Measurements from ENCODE around the gene CEBPA. TPM values are rescaled to one million over a fixed set of nuclear protein-coding genes. Genes with fewer than 3 reads are reported as not detected.
"Not testable (repeated sequence)": the region's sequence is repeated elsewhere in the genome, so short reads cannot be mapped to it uniquely, and the experiment has no call there.

CEBPA gene
- total and polyA plus RNA-seq, 9 donors = 0.92 to 6.1 (median 3.7) TPM

DNA sequence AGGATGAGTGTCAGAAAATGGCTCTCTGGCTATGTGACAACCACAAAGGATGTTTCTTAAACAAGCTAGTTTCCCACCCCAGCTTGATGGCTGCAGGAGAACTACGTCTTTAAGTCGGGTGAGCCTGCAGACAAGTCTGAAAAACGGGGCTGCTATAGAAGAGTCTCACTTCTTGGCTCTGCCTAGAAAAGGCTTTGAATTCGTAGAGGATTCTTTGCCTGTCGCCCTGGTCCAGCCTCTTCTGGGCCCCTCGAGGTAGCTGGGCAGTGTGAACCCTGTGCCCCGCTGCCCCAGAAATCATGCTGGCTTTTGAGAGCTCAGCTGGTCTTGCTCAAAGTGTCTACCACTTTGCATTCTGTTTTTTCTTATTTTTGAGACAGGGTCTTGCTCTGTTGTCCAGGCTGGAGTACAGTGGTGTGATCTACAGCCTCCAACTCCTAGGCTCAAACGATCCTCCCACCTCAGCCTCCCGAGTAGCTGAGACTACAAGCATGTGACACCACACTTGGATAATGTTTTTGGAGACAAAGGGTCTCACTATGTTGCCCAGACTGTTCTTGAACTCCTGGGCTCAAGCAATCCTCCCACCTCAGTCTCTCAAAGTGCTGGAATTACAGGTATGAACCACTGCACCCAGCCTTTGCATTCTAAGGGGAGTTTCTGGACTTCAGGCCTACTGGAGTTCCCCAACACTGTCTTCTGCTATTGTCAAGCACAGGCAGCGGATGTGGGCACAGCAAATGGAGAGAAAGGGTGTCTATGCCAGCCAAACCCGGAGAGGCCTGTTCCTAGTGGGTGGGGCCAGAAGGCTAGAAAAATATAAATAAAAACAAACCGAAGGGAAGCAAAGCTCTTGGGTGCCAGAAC lies 6.5 kb downstream of the CEBPA start:
- TF ChIP-seq, protein P1, sequence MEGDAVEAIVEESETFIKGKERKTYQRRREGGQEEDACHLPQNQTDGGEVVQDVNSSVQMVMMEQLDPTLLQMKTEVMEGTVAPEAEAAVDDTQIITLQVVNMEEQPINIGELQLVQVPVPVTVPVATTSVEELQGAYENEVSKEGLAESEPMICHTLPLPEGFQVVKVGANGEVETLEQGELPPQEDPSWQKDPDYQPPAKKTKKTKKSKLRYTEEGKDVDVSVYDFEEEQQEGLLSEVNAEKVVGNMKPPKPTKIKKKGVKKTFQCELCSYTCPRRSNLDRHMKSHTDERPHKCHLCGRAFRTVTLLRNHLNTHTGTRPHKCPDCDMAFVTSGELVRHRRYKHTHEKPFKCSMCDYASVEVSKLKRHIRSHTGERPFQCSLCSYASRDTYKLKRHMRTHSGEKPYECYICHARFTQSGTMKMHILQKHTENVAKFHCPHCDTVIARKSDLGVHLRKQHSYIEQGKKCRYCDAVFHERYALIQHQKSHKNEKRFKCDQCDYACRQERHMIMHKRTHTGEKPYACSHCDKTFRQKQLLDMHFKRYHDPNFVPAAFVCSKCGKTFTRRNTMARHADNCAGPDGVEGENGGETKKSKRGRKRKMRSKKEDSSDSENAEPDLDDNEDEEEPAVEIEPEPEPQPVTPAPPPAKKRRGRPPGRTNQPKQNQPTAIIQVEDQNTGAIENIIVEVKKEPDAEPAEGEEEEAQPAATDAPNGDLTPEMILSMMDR (IDR thresholded peaks at IDR 0.05) = no peak
- no peak for TF ChIP-seq POLR2A (IDR thresholded peaks at IDR 0.05)
- intact Hi-C loops (cut with DNase I) = no loop called here
- DNase-seq = no peak
- no peak overlapping the region for H3K4me3 ChIP-seq
- no peak overlapping the region for H3K27ac ChIP-seq
- no peaks in the 10 kb centered on the region for H3K9me3 ChIP-seq
- H3K4me1 ChIP-seq (ENCODE audit: insufficient read depth) = no peaks in the 10 kb centered on the region
- no peaks in the 10 kb centered on the region for H3K27me3 ChIP-seq
- H3K36me3 ChIP-seq = no peaks in the 10 kb centered on the region
- 70 to 84% (median 83%) methylated on average over 12 of the region's 12 CpGs for WGBS, 3 donors

DNA sequence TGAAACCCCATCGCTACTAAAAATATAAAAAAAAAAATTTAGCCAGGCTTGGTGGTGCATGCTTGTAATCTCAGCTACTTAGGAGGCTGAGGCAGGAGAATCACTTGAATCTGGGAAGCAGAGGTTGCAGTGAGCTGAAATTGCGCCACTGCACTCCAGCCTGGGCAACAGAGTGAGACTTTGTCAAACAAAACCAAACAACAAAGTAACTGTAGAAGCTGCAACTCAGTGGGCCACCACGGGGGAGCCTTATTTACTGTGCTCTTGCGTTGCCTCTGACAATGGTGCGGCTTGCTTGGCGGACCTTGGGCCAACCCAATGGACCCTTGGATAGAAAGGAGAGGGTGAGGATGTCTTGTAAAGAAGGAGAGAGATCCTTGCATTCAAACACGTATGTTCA lies 7.3 kb downstream of the CEBPA start:
- H3K36me3 ChIP-seq; H3K9me3 ChIP-seq; H3K4me1 ChIP-seq (ENCODE audit: insufficient read depth); H3K4me3 ChIP-seq; H3K27ac ChIP-seq; H3K27me3 ChIP-seq; DNase-seq; intact Hi-C loops (cut with DNase I): not testable (repeated sequence)
- WGBS, 3 donors = 91 to 95% (median 94%) methylated on average over 7 of the region's 7 CpGs

DNA sequence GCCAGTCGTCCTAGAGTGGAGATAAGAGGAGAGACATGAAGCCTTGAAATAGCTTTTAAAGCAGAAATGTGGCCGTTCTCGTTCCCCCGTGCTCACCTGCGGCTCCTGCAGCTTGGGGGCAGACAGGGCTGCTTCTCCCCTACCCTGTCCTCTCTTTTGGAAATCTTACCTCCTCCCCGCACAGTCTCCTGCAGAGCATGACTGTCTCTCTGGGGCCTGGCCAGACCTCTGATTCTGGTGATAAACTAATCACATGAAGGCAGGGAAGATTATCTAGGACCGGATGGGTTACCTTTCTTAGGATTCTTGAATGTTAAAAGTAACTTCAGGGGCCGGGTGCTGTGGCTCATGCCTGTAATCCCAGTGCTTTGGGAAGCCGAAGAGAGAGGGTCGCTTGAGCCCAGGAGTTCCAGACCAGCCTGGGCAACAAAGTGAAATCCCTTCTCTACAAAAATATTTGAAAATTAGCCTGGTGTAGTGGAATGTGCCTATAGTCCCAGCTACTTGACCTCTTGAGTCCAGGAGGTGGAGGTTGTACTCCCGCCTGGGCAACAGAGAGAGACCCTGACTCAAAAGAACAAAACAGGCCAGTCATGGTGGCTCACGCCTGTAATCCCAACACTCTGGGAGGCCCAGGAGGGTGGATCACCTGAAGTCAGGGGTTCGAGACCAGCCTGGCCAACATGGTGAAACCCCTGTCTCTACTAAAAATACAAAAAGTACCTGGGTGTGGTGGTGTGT lies 8.1 kb downstream of the CEBPA start:
- H3K4me3 ChIP-seq = no peak overlapping the region
- no peak for DNase-seq
- no peak for TF ChIP-seq POLR2A (IDR thresholded peaks at IDR 0.05)
- TF ChIP-seq, protein P1 (IDR thresholded peaks at IDR 0.05) = no peak
- TF ChIP-seq EP300 (IDR thresholded peaks at IDR 0.05) = no peak
- no peaks in the 10 kb centered on the region for H3K4me1 ChIP-seq (ENCODE audit: insufficient read depth)
- intact Hi-C loops (cut with DNase I) = no loop called here
- H3K27me3 ChIP-seq = no peaks in the 10 kb centered on the region
- H3K27ac ChIP-seq = no peak overlapping the region
- 71 to 81% (median 75%) methylated on average over 13 of the region's 13 CpGs for WGBS, 3 donors
- no peaks in the 10 kb centered on the region for H3K9me3 ChIP-seq
- no peaks in the 10 kb centered on the region for H3K36me3 ChIP-seq

DNA sequence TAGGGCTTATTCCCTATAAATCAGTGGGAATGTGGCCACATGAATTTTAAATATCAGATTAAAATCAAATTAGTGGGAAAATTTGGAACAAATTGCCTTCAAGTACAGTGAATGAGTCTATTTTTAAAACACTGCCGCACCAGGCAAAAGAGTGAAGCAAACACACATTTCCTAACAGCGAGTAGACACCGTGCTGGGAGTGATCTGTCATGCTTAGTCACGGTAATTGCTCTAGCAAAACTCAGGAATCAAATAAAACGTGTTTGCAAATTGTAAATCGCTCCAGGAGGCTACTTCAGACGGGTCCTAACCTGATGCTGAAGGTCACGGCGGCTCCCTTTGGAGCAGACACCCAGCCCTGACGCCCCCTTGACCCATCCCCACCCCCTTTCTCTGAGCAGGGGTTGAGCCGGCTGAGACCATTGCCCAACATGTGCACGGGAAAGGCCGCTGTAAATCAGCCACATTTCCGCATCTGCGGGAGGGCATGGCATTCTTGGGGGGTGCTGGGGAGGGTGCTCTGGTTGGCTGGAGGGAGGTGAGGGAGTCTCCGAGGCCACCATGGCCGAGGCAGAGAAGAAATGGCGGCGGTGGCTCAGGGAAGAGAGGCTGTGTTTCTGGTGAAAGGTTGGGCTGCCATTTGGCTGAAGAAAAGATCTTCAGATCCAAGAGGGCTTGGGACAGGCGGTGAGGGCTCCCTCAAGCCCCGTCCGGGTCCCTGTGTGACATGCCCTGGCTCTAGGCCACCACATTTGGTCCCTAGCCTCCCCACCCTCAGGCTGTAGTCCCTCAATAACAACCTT lies 8.9 kb downstream of the CEBPA start:
- DNase-seq = no peak
- no peak overlapping the region for H3K4me3 ChIP-seq
- no peaks in the 10 kb centered on the region for H3K36me3 ChIP-seq
- H3K4me1 ChIP-seq (ENCODE audit: insufficient read depth) = no peaks in the 10 kb centered on the region
- intact Hi-C loops (cut with DNase I) = no loop called here
- 15 to 22% (median 15%) methylated on average over 22 of the region's 22 CpGs for WGBS, 3 donors
- H3K9me3 ChIP-seq = no peaks in the 10 kb centered on the region
- no peak overlapping the region for H3K27ac ChIP-seq
- TF ChIP-seq EP300 (IDR thresholded peaks at IDR 0.05) (no peak), POLR2A (IDR thresholded peaks at IDR 0.05) (no peak)
- TF ChIP-seq, protein P1 (IDR thresholded peaks at IDR 0.05) = no peak
- no peaks in the 10 kb centered on the region for H3K27me3 ChIP-seq

All from ovary (tissue), 9 donors.